Ectodermal cell (in vitro differentiated cells): Measurements from ENCODE around the gene PRR35.
A peak's percentile ranks its signal among the peaks of the same experiment; 100 is the strongest.

Experiments
- H3K27ac ChIP-seq: 2 replicates; pipeline ENCODE4 v1.7.0; 2013; ENCODE audit warnings: mild to moderate bottlenecking, low read depth, low read length; ENCODE audit not compliant: insufficient read depth, poor library complexity, severe bottlenecking
- H3K27me3 ChIP-seq: 2 replicates; pipeline ENCODE4 v1.7.0; 2013; ENCODE audit warnings: mild to moderate bottlenecking, low read length; ENCODE audit not compliant: insufficient read depth, control insufficient read depth, poor library complexity, severe bottlenecking
- H3K36me3 ChIP-seq: one replicate; pipeline ENCODE4 v1.7.0; 2013; ENCODE audit warnings: low read length; ENCODE audit not compliant: control insufficient read depth, insufficient read depth
- H3K4me1 ChIP-seq: one replicate; pipeline ENCODE4 v1.7.0; 2013; ENCODE audit warnings: low read length; ENCODE audit not compliant: control insufficient read depth, insufficient read depth
- H3K4me3 ChIP-seq: 2 replicates; pipeline ENCODE4 v1.7.0; 2013; ENCODE audit warnings: low read depth, low read length, control low read depth; ENCODE audit not compliant: insufficient read depth
- H3K9me3 ChIP-seq: 2 replicates; pipeline ENCODE4 v1.7.0; 2013; ENCODE audit warnings: mild to moderate bottlenecking, low read length, moderate library complexity; ENCODE audit not compliant: control insufficient read depth
- WGBS, 2 experiments: methylation state at CpG; one replicate each; pipeline ENCODE4 v1.1.7; 2013; ENCODE audit warnings: missing lambda C conversion rate in 2 of 2; 5-methylcytosine and 5-hydroxymethylcytosine counted together

PRR35 gene

GRCh38 chr16:521381-522210, 38.6 kb upstream of the PRR35 start:
- Histone ChIP-seq H3K4me3 (no peak overlapping the region), H3K27me3 (no peaks in the 10 kb centered on the region), H3K9me3 (no peaks in the 10 kb centered on the region), H3K27ac (no peak overlapping the region), H3K4me1 (peaks cover 6% of the 10 kb centered on the region), H3K36me3 (peaks cover 3% of the 10 kb centered on the region)
- WGBS, 2 experiments: 89 to 91% methylated on average over 34 of the region's 34 CpGs

- Histone ChIP-seq H3K27ac (no peak overlapping the region), H3K9me3 (no peaks in the 10 kb centered on the region), H3K4me1 (peaks cover 6% of the 10 kb centered on the region), H3K36me3 (peaks cover 3% of the 10 kb centered on the region), H3K4me3 (no peak overlapping the region), H3K27me3 (no peaks in the 10 kb centered on the region)
- 88 to 91% methylated on average over 23 of the region's 23 CpGs for WGBS, 2 experiments
Observed at GRCh38 chr16:522320-523096, 37.7 kb upstream of the PRR35 start.

- WGBS, 2 experiments: 95% methylated on average over 22 of the region's 22 CpGs
- Histone ChIP-seq H3K9me3 (no peaks in the 10 kb centered on the region), H3K27ac (no peak overlapping the region), H3K4me3 (no peak overlapping the region), H3K4me1 (peaks cover 6% of the 10 kb centered on the region), H3K36me3 (peaks cover 3% of the 10 kb centered on the region), H3K27me3 (no peaks in the 10 kb centered on the region)
Observed at GRCh38 chr16:523097-523741, 37.0 kb upstream of the PRR35 start.

GRCh38 chr16:524274-525040, 35.7 kb upstream of the PRR35 start:
- peaks cover 3% of the 10 kb centered on the region for H3K36me3 ChIP-seq
- 92 to 94% methylated on average over 24 of the region's 24 CpGs for WGBS, 2 experiments

GRCh38 chr16:525123-525519, 35.1 kb upstream of the PRR35 start:
- Histone ChIP-seq H3K4me1 (peaks cover 23% of the 10 kb centered on the region), H3K27ac (no peak overlapping the region), H3K4me3 (no peak overlapping the region), H3K36me3 (peaks cover 3% of the 10 kb centered on the region), H3K27me3 (no peaks in the 10 kb centered on the region), H3K9me3 (no peaks in the 10 kb centered on the region)
- WGBS, 2 experiments: 95 to 96% methylated on average over 8 of the region's 8 CpGs

More at GRCh38 chr16:524274-525040, 35.7 kb upstream of the PRR35 start:
- H3K9me3 ChIP-seq: no peaks in the 10 kb centered on the region
- no peaks in the 10 kb centered on the region for H3K27me3 ChIP-seq
- H3K4me3 ChIP-seq: no peak overlapping the region
- no peak overlapping the region for H3K27ac ChIP-seq
- H3K4me1 ChIP-seq: peaks cover 17% of the 10 kb centered on the region

GRCh38 chr16:525520-526180, 34.5 kb upstream of the PRR35 start:
- Histone ChIP-seq H3K27ac (no peak overlapping the region), H3K36me3 (peaks cover 1% of the 10 kb centered on the region), H3K4me1 (peaks cover 23% of the 10 kb centered on the region), H3K27me3 (no peaks in the 10 kb centered on the region), H3K4me3 (peak overlapping the region; percentile 83), H3K9me3 (no peaks in the 10 kb centered on the region)
- 92 to 94% methylated on average over 13 of the region's 13 CpGs for WGBS, 2 experiments

- peak overlapping the region; percentile 83 for H3K4me3 ChIP-seq
- H3K4me1 ChIP-seq: peaks cover 23% of the 10 kb centered on the region
- H3K27me3 ChIP-seq: no peaks in the 10 kb centered on the region
- WGBS, 2 experiments: 25 to 26% methylated on average over 26 of the region's 26 CpGs
- H3K27ac ChIP-seq: peak overlapping the region; percentile 65
- no peaks in the 10 kb centered on the region for H3K9me3 ChIP-seq
- H3K36me3 ChIP-seq: no peaks in the 10 kb centered on the region
Observed at GRCh38 chr16:526181-527014, 33.8 kb upstream of the PRR35 start.

- Histone ChIP-seq H3K27me3 (no peaks in the 10 kb centered on the region), H3K4me1 (peaks cover 23% of the 10 kb centered on the region), H3K4me3 (peak within 1 kb of the TSS; percentile 83), H3K36me3 (no peaks in the 10 kb centered on the region), H3K9me3 (no peaks in the 10 kb centered on the region), H3K27ac (peak within 1 kb of the TSS; percentile 76)
- WGBS, 2 experiments: 0% methylated on average over 129 of the region's 129 CpGs
Observed at GRCh38 chr16:527015-527903, 32.9 kb upstream of the PRR35 start, which contains the start of gene CAPN15. TSS of gene CAPN15 (plus strand) at chr16:527712. CDS start at chr16:546839, 19,127 bp downstream.
